A204.1 (cell line): ENCODE measurements around the gene COL5A2.

Experiments used
- FAIRE-seq: peaks from 2 replicates; lab custom pipeline; 2012; peaks lifted over from hg19 to GRCh38; lab: Jason Lieb, UNC

Gene COL5A2

GRCh38 chr2:189147361-189147760 lies 32.2 kb downstream of the COL5A2 start:
- no peak for FAIRE-seq

GRCh38 chr2:189146553-189146952 lies 33.0 kb downstream of the COL5A2 start:
- FAIRE-seq = peak; percentile 9

DNA sequence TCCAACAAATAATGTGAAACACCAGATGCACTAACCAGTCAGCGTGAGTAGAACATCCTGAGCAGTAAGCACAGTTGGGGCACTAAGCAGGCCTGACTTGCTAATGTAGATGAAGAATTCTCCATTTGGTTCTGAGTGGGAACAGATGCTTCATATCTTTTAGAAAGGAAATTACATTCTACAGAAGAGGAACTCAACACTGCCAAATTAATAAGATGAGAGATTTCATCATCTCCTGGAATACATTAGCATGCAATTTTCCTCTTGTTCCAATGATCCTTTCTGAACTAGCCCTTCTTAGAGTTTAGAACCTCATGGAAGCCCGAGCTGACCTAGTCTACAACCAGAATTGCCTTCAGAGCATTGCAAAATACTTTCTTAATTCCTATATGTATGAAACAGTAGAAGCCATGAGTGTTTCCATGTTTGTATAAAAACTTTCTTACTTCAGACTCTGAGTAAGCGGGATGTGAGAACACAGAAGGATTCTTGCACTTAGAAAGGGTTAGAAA lies 34.8 kb downstream of the COL5A2 start:
- FAIRE-seq = no peak

- no peak for FAIRE-seq
Measured at GRCh38 chr2:189143925-189144324, 35.6 kb downstream of the COL5A2 start.

- peak; percentile 69 for FAIRE-seq
Measured at GRCh38 chr2:189142893-189143759, 36.4 kb downstream of the COL5A2 start.

- no peak for FAIRE-seq
Measured at GRCh38 chr2:189138800-189139199, 40.8 kb downstream of the COL5A2 start.

DNA sequence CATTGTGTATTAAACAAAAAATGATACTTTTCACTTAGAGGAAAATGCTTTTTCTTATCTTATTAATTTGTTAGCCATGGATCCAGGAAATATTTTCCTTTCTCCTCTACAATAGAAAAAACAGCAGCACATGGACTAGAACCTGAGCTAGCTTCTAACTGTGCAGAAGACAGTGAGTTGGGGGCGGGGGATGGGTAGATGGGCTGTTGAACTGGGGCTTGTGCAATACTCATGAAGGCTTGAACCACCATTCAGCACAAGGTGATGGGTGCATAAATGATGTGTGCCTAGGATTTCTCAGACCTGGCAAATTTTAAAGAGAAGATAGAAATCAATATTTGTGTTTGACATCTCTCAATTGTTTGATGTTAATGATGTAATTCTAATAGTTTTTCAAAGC lies 42.0 kb downstream of the COL5A2 start:
- no peak for FAIRE-seq

DNA sequence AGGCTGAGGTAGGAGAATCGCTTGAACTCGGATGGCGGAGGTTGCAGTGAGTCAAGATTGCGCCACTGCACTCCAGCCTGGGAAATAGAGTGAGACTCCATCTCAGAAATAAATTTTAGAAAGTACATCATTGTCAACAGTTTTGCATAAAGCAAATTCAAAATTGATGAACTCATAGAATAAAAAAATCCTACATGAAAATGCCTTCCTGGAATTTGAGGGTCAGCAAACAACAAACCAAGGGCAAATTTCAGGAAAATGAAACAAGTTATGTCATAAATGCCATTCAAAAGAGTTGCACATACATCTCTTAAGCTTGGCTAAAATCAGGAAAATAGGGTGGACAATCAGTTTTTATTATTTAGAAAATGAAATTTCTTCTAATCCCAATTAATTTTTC lies 45.1 kb downstream of the COL5A2 start:
- FAIRE-seq = no peak

- FAIRE-seq = no peak
Measured at GRCh38 chr2:189131991-189132390, 47.6 kb downstream of the COL5A2 start.

- FAIRE-seq = peak; percentile 73
Measured at GRCh38 chr2:189129971-189130370, 49.6 kb downstream of the COL5A2 start.

GRCh38 chr2:189128970-189129369 lies 50.6 kb downstream of the COL5A2 start:
- FAIRE-seq = peak; percentile 78

GRCh38 chr2:189127756-189128155 lies 51.8 kb downstream of the COL5A2 start:
- FAIRE-seq = peak; percentile 21

DNA sequence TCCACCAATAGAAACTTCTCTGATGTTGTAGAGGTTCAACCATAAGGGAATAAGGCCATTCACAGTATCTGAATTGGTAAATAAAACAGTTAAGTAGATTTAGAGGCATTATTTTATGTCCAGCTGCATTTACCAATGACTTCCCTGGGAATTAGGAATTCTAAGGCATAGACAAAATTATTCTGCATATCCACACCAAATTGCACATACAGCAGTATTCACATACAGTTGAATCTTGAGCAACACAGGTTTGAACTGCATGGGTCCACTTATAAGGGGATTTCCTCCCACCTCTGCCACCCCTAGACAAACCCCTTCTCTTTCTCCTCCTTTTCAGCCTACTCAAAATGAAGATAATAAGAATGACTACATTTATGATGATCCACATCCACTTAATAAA lies 54.4 kb downstream of the COL5A2 start:
- no peak for FAIRE-seq

DNA sequence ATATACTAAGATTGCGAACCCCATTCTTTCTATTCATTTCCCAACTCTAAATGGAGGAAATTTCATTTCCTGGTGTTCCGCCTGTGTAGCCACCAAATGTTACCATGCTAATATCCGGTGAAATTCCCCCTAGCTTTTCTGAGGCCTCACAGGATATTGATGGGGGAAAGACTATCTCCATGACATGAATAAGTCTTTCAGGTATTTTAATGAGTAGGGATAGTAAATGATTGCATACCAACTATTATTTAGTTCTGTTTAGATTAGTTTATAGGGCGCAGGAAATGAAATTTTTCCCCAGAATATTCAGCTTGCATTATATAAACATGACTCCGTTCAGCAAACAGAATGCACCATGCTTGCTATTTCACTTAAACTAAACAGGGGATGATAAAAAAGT lies 55.4 kb downstream of the COL5A2 start:
- FAIRE-seq = no peak

DNA sequence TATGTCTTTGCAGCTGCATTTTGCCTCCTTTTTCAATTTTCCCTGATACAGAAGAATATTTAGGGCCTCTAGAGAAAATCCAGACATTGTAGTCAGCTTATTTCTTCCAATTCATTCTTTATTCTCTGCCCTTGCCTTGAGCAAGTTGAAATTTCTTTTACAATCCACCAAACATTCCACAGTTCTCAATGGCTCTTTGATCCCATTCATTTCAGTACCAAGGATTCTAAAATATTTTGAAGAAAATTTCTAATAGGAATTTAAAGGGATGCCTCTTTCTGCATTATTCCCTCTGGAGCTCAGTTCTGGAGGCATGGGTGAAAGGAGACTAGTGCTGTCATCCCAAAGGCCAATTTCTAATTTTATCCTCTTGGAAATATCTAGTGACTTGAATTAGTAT lies 61.2 kb downstream of the COL5A2 start:
- no peak for FAIRE-seq

- FAIRE-seq = peak; percentile 65
Measured at GRCh38 chr2:189116979-189117378, 62.6 kb downstream of the COL5A2 start.

DNA sequence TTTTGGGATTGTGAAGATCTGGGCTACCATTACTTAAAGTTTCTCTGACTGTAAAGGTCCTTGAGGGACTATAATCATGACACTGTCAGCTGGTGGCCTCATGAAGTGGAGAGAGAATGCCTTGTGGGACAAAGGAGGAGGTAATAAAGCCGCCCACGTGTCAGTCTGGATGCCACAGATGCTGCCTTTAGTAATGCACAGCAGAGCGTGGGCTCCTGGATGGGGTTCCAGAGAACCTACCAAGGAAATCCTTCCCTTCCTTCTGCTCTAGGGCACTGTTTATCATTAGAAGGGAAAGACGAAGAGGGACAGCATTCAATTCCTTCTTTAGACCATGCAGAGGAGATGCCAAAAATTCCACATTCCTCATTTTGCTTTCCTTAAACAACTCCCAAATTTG lies 63.5 kb downstream of the COL5A2 start:
- FAIRE-seq = peak; percentile 52

DNA sequence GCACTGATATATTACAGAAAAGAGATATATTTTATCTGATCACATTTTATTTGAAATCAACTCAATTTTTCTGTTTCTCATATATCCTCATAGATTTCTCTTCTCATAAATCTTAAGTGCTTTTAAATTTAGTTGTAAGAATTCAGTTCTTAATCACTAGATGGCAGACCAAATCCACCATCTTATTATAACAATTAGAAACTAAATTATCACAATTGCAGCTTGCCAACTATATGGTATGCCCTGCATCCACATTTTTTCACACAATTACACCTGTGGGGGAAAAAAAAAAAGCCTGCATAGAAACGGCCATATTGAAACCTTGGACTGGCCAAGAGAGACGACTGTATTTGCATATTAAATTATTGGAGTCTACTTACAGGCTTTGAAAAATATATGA lies 64.4 kb downstream of the COL5A2 start:
- peak; percentile 96 for FAIRE-seq

DNA sequence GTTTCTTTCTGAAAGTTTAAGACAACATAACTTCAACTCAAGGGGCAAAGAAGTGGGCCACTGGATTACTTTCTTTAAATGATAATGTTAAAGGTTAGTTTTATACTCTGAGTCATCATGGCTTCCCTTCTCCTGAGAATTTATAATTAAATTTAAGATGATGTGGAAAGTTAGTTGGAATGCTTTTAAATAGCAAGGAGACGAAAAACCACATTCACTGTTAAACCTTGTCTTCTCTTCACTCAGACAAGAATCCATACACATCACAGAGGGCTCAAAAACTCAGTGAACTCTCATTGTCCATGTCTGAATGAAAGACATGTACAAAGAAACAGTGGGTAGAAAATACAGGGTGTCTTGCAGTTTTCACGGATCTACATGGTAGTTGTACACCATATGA lies 65.6 kb downstream of the COL5A2 start:
- FAIRE-seq = no peak

DNA sequence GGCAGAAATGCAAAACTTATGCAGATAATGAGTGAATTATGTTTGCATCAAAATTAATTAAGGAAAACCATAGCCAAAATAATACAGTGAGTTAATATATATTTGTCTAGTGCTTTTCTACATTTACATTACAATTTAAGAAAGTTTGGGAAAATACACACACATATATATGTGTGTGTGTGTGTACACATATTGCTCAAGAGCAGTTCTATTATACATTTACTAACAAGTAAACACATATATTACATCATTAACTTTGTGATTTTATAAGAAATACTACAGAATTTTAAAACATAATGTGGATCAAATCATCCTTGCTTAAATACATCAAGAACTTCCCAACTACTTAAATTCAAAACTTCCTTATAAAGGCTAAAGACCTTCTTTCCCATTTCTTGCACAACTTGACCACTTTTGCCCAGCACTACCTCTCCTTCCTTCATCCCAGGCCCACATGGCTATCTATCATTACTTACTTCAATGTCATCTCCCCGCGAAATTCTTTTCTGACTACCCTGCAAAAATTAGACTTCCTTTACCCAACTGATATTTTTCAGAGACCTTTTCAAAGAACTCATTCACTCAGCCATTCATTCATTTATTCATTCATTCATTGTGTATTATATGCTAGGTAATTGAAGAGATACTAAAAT lies 68.4 kb downstream of the COL5A2 start:
- no peak for FAIRE-seq

DNA sequence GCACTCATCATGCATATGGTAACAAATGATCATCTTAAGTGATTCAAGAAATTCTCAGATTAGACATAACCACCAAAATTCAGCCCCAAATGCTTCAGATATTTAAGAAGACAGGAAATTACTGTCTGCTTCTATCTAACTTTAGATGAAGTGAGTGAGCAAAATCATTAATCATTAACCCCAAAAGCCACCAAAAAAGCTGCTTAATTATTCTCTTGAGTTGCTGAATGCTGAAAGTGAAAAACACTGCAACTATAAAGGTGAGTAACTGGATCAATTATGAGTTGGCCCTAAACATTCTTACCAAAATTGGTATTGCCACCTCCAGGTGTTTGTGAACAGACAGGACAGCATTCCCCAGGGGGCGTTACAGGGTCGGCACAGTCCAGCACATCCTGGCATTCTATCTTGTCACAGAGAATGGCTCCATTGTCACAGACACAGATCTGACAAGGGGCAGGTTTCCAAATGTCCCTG lies 69.6 kb downstream of the COL5A2 start:
- FAIRE-seq = no peak

DNA sequence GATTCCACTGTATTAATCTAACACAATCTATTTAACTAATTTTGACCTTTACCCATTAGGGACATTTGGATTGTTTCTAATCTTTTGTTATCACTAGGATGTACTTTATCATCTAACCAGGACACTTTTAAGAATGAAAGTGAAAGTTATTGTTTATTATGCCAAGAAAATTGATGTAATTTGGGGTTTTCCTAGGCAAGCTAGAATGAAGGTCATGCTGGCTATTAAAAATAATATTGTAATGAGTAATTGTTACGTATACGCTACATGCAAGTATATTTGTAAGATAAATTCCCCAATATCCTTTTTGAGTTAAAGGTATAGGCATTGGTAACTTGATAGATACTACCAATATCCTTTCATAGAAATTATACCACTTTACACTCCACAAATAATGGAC lies 74.6 kb downstream of the COL5A2 start:
- FAIRE-seq = no peak

DNA sequence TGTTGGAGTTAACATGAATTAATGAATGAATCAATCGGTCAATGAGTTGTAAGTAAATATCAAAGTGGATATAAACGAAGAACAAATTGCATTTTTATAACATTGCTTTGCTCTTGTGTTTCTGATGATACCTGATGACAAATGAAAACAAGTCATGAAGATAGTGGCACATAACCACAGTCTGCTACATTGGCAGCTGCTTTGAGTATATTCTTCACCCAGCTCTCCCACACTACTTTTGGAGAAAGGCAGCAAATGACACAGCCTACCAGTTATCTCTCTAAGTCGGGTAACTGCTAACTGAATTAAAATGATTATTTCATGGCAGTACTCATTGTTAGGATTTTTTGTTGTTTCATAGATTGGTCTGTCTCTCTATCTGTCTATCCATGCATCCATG lies 76.8 kb downstream of the COL5A2 start:
- FAIRE-seq = no peak
